Transverse colon (tissue), 4 donors: ENCODE measurements around the gene SGPP1.

Source experiments
- EP300 ChIP-seq: sonication (generic); formaldehyde crosslinking; IDR thresholded peaks from one replicate; pipeline ENCODE4 v1.6.1; 2017; ENCODE audit warnings: antibody characterized with exemption, low read depth
- POLR2A ChIP-seq: fragments of 450-650 bp; IDR thresholded peaks from one replicate; pipeline ENCODE4 v1.6.1; 2016; ENCODE audit warnings: antibody characterized with exemption, mild to moderate bottlenecking, moderate library complexity
- POLR2AphosphoS5 ChIP-seq, 3 donors: sonication (generic); formaldehyde crosslinking; IDR thresholded peaks; one replicate each; pipeline ENCODE4 v1.6.1; 2016; ENCODE audit warnings: antibody characterized with exemption in 3 of 3
- TF ChIP-seq, protein P1 (sequence below), 5 experiments: fragments of 200-600 bp in 3 of 5; fragments of 450-650 bp in 2 of 5; sonication (generic) in 3 of 5; IDR thresholded peaks; 1 replicate in 2 of 5; 2 replicates in 3 of 5; pipeline ENCODE4 v1.5.1; 2016 to 2017; ENCODE audit warnings: antibody characterized with exemption in 5 of 5, inconsistent platforms in 3 of 5, mild to moderate bottlenecking in 2 of 5, moderate library complexity in 1 of 5

DNA sequence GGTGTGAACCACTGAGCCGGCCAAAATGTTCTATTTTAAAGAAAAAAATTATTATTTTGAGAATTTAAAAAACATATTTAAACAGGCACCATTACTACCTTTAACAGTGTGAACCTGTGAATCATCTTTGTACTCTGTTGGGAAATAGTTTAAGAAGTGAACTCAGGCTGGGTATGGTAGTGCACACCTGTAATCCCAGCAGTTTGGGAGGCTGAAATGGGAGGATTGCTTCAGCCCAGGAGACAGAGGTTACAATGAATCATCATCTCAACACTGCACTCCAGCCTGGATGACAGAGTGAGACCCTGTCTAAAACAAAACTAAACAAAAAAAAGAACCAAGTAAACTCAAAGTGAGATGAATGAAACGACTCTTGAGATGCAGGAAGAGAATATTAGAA, 83.1 kb downstream of the SGPP1 start:
- TF ChIP-seq POLR2A: no peak
- TF ChIP-seq, protein P1, sequence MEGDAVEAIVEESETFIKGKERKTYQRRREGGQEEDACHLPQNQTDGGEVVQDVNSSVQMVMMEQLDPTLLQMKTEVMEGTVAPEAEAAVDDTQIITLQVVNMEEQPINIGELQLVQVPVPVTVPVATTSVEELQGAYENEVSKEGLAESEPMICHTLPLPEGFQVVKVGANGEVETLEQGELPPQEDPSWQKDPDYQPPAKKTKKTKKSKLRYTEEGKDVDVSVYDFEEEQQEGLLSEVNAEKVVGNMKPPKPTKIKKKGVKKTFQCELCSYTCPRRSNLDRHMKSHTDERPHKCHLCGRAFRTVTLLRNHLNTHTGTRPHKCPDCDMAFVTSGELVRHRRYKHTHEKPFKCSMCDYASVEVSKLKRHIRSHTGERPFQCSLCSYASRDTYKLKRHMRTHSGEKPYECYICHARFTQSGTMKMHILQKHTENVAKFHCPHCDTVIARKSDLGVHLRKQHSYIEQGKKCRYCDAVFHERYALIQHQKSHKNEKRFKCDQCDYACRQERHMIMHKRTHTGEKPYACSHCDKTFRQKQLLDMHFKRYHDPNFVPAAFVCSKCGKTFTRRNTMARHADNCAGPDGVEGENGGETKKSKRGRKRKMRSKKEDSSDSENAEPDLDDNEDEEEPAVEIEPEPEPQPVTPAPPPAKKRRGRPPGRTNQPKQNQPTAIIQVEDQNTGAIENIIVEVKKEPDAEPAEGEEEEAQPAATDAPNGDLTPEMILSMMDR (IDR thresholded peaks at IDR 0.05): no peak
- TF ChIP-seq POLR2AphosphoS5 (IDR thresholded peaks at IDR 0.05): no peak
- no peak for TF ChIP-seq EP300
